ENCODE data around the gene APOE. TPM values are rescaled to one million over a fixed set of nuclear protein-coding genes. Genes with fewer than 3 reads are reported as not detected.
"Not testable (repeated sequence)": the region's sequence is repeated elsewhere in the genome, so short reads cannot be mapped to it uniquely, and the experiment has no call there.

The APOE gene
- polyA plus RNA-seq, 1 donor, result 98.9 TPM

DNA sequence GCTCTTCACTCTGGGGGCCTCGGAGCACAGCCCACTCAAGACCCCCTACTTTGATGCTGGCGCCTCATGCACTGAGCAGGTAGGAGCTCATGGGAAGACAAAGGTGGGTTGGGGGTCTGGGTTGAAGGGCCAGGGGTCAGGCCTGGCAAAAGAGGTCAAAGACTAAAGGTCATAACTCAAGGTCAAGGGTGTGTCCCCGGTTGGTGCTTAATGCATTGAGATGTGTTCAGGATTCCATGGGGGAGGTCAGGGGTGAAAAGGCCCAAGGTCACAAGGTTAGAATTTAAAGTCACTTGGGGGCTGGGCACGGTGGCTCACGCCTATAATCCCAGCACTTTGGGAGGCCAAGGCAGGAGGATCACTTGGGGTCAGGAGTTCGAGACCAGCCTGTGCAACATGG, 19.5 kb upstream of the APOE start:
- DNase-seq, result no peak

- no peak for DNase-seq
These were observed 17.9 kb upstream of the APOE start for GRCh38 chr19:44887648-44888047.

- DNase-seq, result not testable (repeated sequence)
These were observed 17.3 kb upstream of the APOE start for GRCh38 chr19:44888335-44888734.

GRCh38 chr19:44889830-44890365, 15.7 kb upstream of the APOE start:
- DNase-seq, result no peak

DNA sequence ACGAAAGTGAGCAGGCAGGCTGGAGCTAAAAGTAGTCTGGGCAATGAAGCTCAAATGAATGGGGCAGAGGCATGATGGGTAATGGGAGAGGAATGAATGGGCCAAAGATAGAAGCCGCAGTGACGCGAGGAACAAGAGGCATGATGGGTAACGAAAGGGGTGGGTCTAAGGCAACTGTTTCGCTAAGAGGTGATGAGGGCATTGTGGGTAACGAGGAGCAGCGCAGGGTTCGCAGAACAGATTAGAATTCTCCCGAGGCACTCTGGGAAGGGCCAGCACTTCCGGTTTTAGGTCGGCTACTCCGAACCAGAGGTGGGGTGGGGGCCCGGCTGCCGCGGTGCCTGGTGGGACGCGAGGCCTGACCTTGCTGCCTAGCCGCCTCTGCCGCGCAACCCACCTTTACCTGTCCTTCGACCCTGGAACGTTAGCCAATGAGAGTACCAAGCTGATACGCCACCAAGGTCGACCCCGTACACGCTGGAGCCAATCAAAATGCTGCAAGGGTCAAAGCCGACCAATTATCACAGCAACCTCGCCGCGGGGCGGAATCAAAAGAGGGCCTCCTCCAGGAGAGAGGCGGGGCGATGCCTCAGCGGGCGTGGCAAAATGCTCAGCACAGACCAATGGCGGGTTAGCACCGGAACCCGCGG, 15.1 kb upstream of the APOE start:
- DNase-seq, result peak; percentile 100

GRCh38 chr19:44891016-44891882, 14.3 kb upstream of the APOE start, which contains the start of gene TOMM40:
Gene TOMM40, plus strand, starts transcription at chr19:44891254. Its CDS starts 162 bp downstream, at chr19:44891416.
- no peak for DNase-seq

DNA sequence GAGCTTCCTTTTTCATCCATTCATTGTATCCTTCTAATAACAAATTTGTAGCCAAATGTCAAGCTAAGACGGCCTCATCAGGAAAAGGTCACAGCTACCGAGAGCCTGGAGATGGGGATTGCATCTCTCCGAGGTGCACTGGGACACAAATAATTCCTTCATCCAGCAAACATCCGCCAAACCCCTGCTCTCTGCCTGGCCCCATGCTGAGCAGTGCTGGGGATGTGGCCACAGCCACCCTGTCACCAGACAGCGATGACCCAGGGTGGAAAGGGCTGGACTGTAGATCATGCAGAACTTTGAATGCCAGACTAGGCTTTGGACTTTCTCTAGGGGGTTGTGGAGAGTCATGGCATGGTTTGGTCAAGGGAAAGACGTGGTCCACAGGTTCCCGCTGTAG, 12.7 kb upstream of the APOE start:
- no peak for DNase-seq

DNA sequence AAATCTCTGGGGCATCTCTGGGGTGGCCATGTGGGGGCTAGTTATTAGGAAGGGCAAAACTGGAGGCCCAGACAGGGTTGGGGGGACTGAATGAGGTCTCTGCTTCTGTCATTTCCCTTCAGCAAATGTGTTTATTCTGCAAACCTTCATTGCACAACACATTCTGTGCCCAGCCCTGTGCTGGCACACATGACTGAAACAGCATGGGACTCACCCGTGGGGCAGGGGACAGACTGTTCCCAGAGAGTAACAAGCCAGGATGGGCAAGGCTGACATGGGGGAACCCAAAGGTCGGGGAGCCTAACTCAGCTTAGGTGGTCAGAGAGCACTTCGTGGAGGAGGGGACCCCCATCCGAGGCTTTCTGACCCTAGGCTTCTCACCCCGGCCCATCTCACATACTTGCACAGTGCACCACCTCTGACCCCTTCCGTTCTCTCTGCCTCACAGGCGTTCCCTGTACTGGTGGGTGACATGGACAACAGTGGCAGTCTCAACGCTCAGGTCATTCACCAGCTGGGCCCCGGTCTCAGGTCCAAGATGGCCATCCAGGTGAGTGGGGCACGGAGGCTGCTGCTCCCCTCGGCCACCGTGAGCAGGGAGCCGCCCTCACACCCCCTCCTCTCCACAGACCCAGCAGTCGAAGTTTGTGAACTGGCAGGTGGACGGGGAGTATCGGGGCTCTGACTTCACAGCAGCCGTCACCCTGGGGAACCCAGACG, 12.1 kb upstream of the APOE start:
- no peak for DNase-seq

DNA sequence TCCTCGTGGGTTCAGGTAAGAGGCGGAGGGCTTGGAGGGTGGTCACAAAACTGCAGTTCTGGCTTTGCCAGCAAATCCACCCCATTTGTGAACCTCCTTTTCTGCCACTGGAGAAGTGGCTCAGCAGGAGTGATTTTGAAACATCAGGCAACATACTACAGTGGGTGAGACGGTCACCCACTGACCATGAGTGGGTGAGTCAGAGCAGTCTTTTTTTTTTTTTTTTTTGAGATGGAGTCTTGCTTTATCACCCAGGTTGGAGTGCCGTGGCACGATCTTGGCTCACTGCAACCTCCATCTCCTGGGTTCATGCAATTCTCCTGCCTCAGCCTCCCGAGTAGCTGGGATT, 11.6 kb upstream of the APOE start:
- no peak for DNase-seq

- no peak for DNase-seq
These were observed 10.7 kb upstream of the APOE start for GRCh38 chr19:44894946-44895345.

- DNase-seq, result no peak
These were observed 7.8 kb upstream of the APOE start for GRCh38 chr19:44897835-44898234.

DNA sequence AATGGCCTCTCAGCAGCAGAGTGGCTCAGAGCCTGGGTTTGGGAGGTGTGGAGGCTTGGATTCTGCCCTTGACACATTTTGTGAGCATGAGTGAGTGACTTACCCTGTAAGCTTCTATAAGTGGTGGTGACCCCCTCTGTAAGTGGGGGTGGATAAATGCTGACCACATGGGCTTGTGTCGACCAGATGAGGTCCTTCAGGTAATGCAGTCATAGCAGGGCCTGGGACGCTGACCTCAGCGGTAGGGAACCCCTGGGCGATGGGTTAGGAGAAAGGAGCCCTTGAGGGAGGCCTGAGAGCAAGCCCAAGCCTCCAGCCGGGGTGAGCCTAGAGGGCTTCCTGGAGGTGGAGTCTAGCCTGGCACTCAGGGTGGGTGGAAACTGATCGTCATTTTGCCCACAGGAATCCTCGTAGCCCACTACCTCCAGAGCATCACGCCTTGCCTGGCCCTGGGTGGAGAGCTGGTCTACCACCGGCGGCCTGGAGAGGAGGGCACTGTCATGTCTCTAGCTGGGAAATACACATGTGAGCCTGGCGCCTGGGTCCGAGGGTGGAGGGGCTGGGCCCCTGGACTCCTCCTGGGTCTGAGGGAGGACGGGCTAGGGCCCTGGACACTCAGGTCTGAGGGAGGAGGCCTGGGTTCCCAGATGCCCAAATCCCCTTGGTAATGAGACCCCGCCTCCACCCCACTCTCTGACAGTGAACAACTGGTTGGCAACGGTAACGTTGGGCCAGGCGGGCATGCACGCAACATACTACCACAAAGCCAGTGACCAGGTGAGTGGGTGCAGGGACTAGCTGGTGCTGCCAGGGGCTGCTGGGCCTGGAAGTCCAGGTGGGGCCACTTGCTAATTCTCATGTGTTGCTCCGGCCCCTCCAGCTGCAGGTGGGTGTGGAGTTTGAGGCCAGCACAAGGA, 5.0 kb upstream of the APOE start:
- DNase-seq, result no peak

DNA sequence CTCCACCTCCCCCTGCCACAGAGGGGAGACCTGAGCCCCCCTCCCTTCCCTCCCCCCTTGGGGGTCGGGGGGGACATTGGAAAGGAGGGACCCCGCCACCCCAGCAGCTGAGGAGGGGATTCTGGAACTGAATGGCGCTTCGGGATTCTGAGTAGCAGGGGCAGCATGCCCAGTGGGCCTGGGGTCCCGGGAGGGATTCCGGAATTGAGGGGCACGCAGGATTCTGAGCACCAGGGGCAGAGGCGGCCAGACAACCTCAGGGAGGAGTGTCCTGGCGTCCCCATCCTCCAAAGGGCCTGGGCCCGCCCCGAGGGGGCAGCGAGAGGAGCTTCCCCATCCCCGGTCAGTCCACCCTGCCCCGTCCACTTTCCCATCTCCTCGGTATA, 2.4 kb upstream of the APOE start:
- no peak for DNase-seq

DNA sequence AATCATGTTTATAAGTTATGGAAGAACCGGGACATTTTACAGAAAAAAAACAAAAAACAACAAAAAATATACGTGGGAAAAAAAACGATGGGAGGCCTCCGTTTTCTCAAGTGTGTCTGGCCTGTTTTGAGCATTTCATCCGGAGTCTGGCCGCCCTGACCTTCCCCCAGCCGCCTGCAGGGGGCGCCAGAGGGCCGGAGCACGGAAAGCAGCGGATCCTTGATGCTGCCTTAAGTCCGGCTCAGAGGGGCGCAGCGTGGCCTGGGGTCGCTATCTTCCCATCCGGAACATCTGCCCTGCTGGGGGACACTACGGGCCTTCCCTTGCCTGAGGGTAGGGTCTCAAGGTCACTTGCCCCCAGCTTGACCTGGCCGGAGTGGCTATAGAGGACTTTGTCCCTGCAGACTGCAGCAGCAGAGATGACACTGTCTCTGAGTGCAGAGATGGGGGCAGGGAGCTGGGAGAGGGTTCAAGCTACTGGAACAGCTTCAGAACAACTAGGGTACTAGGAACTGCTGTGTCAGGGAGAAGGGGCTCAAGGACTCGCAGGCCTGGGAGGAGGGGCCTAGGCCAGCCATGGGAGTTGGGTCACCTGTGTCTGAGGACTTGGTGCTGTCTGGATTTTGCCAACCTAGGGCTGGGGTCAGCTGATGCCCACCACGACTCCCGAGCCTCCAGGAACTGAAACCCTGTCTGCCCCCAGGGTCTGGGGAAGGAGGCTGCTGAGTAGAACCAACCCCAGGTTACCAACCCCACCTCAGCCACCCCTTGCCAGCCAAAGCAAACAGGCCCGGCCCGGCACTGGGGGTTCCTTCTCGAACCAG, 1.8 kb upstream of the APOE start:
- DNase-seq, result peak; percentile 77

GRCh38 chr19:44904426-44904994, 1.1 kb upstream of the APOE start:
- DNase-seq, result no peak

DNA sequence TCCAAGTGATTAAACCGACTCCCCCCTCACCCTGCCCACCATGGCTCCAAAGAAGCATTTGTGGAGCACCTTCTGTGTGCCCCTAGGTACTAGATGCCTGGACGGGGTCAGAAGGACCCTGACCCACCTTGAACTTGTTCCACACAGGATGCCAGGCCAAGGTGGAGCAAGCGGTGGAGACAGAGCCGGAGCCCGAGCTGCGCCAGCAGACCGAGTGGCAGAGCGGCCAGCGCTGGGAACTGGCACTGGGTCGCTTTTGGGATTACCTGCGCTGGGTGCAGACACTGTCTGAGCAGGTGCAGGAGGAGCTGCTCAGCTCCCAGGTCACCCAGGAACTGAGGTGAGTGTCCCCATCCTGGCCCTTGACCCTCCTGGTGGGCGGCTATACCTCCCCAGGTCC, 2.0 kb downstream of the APOE start:
- no peak for DNase-seq

DNA sequence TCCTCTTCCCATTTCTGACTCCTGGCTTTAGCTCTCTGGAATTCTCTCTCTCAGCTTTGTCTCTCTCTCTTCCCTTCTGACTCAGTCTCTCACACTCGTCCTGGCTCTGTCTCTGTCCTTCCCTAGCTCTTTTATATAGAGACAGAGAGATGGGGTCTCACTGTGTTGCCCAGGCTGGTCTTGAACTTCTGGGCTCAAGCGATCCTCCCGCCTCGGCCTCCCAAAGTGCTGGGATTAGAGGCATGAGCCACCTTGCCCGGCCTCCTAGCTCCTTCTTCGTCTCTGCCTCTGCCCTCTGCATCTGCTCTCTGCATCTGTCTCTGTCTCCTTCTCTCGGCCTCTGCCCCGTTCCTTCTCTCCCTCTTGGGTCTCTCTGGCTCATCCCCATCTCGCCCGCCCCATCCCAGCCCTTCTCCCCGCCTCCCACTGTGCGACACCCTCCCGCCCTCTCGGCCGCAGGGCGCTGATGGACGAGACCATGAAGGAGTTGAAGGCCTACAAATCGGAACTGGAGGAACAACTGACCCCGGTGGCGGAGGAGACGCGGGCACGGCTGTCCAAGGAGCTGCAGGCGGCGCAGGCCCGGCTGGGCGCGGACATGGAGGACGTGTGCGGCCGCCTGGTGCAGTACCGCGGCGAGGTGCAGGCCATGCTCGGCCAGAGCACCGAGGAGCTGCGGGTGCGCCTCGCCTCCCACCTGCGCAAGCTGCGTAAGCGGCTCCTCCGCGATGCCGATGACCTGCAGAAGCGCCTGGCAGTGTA, 2.7 kb downstream of the APOE start:
- no peak for DNase-seq

GRCh38 chr19:44908836-44909261, 3.3 kb downstream of the APOE start:
- no peak for DNase-seq

DNA sequence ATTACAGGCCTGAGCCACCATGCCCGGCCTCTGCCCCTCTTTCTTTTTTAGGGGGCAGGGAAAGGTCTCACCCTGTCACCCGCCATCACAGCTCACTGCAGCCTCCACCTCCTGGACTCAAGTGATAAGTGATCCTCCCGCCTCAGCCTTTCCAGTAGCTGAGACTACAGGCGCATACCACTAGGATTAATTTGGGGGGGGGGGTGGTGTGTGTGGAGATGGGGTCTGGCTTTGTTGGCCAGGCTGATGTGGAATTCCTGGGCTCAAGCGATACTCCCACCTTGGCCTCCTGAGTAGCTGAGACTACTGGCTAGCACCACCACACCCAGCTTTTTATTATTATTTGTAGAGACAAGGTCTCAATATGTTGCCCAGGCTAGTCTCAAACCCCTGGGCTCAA, 4.2 kb downstream of the APOE start:
- DNase-seq, result no peak

DNA sequence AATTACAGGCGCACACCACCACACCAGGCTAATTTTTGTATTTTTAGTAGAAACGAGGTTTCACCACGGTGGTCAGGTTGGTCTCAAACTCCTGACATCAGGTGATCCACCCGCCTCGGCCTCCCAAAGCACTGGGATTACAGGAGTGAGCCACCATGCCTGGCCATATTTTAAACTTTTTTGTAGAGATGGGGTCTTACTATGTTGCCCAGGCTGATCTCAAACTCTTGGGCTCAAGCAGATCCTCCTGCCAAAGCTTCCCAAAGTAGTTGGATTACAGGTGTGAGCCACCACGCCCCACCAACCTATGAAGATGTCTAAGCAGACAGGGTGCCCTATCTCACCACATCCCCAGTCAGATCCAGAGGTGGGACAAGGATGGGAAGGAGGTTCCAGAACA, 6.3 kb downstream of the APOE start:
- DNase-seq, result not testable (repeated sequence)

Measured in hindlimb muscle (tissue), 1 donor.